K562 (cell line): Measurements from ENCODE around the gene ADSS2. TPM values are rescaled to one million over a fixed set of nuclear protein-coding genes. Genes with fewer than 3 reads are reported as not detected.

ENCODE experiments used
- CBX3 ChIP-seq, 2 experiments: IDR thresholded peaks; 1 replicate in 1 of 2; 2 replicates in 1 of 2; pipeline ENCODE4 v1.6.1; 2012; ENCODE audit warnings: inconsistent platforms in 2 of 2, low read length in 2 of 2, borderline replicate concordance in 1 of 2, control low read depth in 1 of 2
- MCM3 ChIP-seq: fragments of 450-650 bp; IDR thresholded peaks from 2 replicates; pipeline ENCODE4 v1.6.1; 2016
- PTRF ChIP-seq: fragments of 450-650 bp; IDR thresholded peaks from 2 replicates; pipeline ENCODE4 v1.6.1; 2016; ENCODE audit warnings: mild to moderate bottlenecking, missing genetic modification characterization, missing compliant biosample characterization
- SMAD3 ChIP-seq: fragments of 450-650 bp; formaldehyde crosslinking; conservative IDR thresholded peaks from 2 replicates; pipeline ENCODE4 v1.4.0; 2020; ENCODE audit warnings: mild to moderate bottlenecking
- TEAD2 ChIP-seq: fragments of 450-650 bp; IDR thresholded peaks from 2 replicates; pipeline ENCODE4 v1.6.1; 2016; ENCODE audit warnings: missing genetic modification characterization, control low read depth, missing compliant biosample characterization
- ZNF444 ChIP-seq: fragments of 250-450 bp; sonication (Bioruptor Pico); IDR thresholded peaks from 2 replicates; pipeline ENCODE4 v1.4.0; 2020; ENCODE audit warnings: mild to moderate bottlenecking, moderate library complexity
- polyA plus RNA-seq, 8 experiments: library from polyadenylated mRNA; depleted of rRNA in 4 of 8; stranded (reverse) in 5 of 8; unstranded in 3 of 8; fragments of >200 nt; fragmentation: Nextera tagmentation in 2 of 8; fragmentation: Illumina TruSeq in 1 of 8; extraction: Ambion mirVana in 2 of 8; extraction: Trizol in 1 of 8; gene quantifications; 2 replicates each; pipeline versions ENCODE4 v1.2.1 to v1.2.3, GENCODE V29; 2011 to 2014; ENCODE audit warnings: inconsistent platforms in 1 of 8, missing spikeins in 1 of 8
- total RNA-seq, 7 experiments: library from RNA; depleted of rRNA in 6 of 7; stranded (reverse); fragments of >200 nt in 6 of 7; fragmentation: Illumina TruSeq in 2 of 7; extraction: Trizol in 2 of 7; gene quantifications; 2 replicates each; pipeline versions ENCODE4 v1.2.1 to v1.2.3, GENCODE V29; 2011 to 2021; ENCODE audit warnings: low replicate concordance in 1 of 7
- TF ChIP-seq, protein P1 (sequence below): fragments of 450-650 bp; IDR thresholded peaks from 2 replicates; pipeline ENCODE4 v1.6.1; 2016; ENCODE audit warnings: mild to moderate bottlenecking, moderate library complexity
- TF ChIP-seq, protein P2 (sequence below), 2 experiments: IDR thresholded peaks; 2 replicates each; pipeline ENCODE4 v1.6.1; 2011; ENCODE audit warnings: borderline replicate concordance in 1 of 2, control low read depth in 1 of 2, low read depth in 1 of 2, low read length in 1 of 2, mild to moderate bottlenecking in 1 of 2, mixed read lengths in 1 of 2, moderate library complexity in 1 of 2; ENCODE audit not compliant: insufficient read depth in 1 of 2, insufficient read length in 1 of 2, poor library complexity in 1 of 2, severe bottlenecking in 1 of 2; ENCODE audit errors: extremely low read depth in 1 of 2
- TF ChIP-seq, protein P3 (sequence below): fragments of 450-650 bp; formaldehyde crosslinking; conservative IDR thresholded peaks from 2 replicates; pipeline ENCODE4 v1.4.0; 2022; ENCODE audit warnings: mild to moderate bottlenecking, missing genetic modification characterization
- TF ChIP-seq, protein P4 (sequence below), 2 experiments: fragments of 450-650 bp; conservative IDR thresholded peaks; 2 replicates each; pipeline ENCODE4 v1.6.1; 2017; ENCODE audit warnings: mild to moderate bottlenecking in 2 of 2, moderate library complexity in 2 of 2

The ADSS2 gene
- total and polyA plus RNA-seq, 9 of the 15 experiments (the other 6 are each of a cell fraction or from before 2014, with no cell fraction given), result 8.8 to 63.8 (median 59.4) TPM

DNA sequence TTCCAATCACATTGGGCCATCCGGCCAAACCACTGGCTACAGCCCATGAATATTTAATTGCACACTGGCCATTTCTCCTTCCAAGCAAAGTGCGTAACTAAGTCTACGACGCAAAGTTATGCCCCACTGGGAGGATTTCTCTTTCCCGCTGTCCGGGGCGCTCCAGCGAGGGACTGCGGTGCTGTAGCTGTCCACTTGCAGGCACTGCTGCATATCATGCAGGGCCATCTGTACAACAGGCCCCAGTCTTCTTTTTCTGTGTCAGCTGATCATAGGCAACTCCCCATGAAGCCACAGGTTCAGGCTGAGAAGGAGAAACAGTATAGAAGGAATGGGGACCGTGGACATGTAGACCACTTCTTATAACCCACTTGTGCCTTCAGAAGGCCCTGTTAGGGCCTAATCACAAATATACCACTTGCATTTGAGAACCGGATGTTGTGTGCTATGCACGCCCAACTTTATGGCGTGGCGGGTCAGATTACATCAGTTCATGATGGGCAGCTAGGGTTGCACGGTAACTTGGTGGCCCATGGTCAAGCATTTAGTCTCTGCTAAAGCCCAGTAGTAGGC lies 58.0 kb downstream of the ADSS2 start (continued):
- TF ChIP-seq, protein P1, sequence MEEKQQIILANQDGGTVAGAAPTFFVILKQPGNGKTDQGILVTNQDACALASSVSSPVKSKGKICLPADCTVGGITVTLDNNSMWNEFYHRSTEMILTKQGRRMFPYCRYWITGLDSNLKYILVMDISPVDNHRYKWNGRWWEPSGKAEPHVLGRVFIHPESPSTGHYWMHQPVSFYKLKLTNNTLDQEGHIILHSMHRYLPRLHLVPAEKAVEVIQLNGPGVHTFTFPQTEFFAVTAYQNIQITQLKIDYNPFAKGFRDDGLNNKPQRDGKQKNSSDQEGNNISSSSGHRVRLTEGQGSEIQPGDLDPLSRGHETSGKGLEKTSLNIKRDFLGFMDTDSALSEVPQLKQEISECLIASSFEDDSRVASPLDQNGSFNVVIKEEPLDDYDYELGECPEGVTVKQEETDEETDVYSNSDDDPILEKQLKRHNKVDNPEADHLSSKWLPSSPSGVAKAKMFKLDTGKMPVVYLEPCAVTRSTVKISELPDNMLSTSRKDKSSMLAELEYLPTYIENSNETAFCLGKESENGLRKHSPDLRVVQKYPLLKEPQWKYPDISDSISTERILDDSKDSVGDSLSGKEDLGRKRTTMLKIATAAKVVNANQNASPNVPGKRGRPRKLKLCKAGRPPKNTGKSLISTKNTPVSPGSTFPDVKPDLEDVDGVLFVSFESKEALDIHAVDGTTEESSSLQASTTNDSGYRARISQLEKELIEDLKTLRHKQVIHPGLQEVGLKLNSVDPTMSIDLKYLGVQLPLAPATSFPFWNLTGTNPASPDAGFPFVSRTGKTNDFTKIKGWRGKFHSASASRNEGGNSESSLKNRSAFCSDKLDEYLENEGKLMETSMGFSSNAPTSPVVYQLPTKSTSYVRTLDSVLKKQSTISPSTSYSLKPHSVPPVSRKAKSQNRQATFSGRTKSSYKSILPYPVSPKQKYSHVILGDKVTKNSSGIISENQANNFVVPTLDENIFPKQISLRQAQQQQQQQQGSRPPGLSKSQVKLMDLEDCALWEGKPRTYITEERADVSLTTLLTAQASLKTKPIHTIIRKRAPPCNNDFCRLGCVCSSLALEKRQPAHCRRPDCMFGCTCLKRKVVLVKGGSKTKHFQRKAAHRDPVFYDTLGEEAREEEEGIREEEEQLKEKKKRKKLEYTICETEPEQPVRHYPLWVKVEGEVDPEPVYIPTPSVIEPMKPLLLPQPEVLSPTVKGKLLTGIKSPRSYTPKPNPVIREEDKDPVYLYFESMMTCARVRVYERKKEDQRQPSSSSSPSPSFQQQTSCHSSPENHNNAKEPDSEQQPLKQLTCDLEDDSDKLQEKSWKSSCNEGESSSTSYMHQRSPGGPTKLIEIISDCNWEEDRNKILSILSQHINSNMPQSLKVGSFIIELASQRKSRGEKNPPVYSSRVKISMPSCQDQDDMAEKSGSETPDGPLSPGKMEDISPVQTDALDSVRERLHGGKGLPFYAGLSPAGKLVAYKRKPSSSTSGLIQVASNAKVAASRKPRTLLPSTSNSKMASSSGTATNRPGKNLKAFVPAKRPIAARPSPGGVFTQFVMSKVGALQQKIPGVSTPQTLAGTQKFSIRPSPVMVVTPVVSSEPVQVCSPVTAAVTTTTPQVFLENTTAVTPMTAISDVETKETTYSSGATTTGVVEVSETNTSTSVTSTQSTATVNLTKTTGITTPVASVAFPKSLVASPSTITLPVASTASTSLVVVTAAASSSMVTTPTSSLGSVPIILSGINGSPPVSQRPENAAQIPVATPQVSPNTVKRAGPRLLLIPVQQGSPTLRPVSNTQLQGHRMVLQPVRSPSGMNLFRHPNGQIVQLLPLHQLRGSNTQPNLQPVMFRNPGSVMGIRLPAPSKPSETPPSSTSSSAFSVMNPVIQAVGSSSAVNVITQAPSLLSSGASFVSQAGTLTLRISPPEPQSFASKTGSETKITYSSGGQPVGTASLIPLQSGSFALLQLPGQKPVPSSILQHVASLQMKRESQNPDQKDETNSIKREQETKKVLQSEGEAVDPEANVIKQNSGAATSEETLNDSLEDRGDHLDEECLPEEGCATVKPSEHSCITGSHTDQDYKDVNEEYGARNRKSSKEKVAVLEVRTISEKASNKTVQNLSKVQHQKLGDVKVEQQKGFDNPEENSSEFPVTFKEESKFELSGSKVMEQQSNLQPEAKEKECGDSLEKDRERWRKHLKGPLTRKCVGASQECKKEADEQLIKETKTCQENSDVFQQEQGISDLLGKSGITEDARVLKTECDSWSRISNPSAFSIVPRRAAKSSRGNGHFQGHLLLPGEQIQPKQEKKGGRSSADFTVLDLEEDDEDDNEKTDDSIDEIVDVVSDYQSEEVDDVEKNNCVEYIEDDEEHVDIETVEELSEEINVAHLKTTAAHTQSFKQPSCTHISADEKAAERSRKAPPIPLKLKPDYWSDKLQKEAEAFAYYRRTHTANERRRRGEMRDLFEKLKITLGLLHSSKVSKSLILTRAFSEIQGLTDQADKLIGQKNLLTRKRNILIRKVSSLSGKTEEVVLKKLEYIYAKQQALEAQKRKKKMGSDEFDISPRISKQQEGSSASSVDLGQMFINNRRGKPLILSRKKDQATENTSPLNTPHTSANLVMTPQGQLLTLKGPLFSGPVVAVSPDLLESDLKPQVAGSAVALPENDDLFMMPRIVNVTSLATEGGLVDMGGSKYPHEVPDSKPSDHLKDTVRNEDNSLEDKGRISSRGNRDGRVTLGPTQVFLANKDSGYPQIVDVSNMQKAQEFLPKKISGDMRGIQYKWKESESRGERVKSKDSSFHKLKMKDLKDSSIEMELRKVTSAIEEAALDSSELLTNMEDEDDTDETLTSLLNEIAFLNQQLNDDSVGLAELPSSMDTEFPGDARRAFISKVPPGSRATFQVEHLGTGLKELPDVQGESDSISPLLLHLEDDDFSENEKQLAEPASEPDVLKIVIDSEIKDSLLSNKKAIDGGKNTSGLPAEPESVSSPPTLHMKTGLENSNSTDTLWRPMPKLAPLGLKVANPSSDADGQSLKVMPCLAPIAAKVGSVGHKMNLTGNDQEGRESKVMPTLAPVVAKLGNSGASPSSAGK, result peak; percentile 91
- TF ChIP-seq, protein P2, sequence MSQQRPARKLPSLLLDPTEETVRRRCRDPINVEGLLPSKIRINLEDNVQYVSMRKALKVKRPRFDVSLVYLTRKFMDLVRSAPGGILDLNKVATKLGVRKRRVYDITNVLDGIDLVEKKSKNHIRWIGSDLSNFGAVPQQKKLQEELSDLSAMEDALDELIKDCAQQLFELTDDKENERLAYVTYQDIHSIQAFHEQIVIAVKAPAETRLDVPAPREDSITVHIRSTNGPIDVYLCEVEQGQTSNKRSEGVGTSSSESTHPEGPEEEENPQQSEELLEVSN (IDR thresholded peaks at IDR 0.05; ENCODE audit: borderline replicate concordance in 1 of 2, extremely low read depth in 1 of 2, insufficient read depth in 1 of 2, insufficient read length in 1 of 2, low read depth in 1 of 2, low read length in 1 of 2, poor library complexity in 1 of 2, severe bottlenecking in 1 of 2), result peak; percentile 25 to 78
- TF ChIP-seq, protein P3, sequence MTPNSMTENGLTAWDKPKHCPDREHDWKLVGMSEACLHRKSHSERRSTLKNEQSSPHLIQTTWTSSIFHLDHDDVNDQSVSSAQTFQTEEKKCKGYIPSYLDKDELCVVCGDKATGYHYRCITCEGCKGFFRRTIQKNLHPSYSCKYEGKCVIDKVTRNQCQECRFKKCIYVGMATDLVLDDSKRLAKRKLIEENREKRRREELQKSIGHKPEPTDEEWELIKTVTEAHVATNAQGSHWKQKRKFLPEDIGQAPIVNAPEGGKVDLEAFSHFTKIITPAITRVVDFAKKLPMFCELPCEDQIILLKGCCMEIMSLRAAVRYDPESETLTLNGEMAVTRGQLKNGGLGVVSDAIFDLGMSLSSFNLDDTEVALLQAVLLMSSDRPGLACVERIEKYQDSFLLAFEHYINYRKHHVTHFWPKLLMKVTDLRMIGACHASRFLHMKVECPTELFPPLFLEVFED, result no peak
- peak; percentile 74 for TF ChIP-seq TEAD2 (tag)
- TF ChIP-seq CBX3 (IDR thresholded peaks at IDR 0.05; ENCODE audit: borderline replicate concordance in 1 of 2, low read length in 2 of 2), result peak in 1 of 2 experiments; percentile 90; a peak in 2 of 3 replicates
- TF ChIP-seq PTRF (tag), result no peak
- TF ChIP-seq MCM3, result no peak
- TF ChIP-seq SMAD3 (CRISPR knock-in tag), result peak; percentile 64; the same call in 1 of the 2 replicates
- 0 out of 2 replicates have a peak, but pooled peaks have one; percentile 19 for TF ChIP-seq ZNF444 (CRISPR knock-in tag)
- TF ChIP-seq, protein P4, sequence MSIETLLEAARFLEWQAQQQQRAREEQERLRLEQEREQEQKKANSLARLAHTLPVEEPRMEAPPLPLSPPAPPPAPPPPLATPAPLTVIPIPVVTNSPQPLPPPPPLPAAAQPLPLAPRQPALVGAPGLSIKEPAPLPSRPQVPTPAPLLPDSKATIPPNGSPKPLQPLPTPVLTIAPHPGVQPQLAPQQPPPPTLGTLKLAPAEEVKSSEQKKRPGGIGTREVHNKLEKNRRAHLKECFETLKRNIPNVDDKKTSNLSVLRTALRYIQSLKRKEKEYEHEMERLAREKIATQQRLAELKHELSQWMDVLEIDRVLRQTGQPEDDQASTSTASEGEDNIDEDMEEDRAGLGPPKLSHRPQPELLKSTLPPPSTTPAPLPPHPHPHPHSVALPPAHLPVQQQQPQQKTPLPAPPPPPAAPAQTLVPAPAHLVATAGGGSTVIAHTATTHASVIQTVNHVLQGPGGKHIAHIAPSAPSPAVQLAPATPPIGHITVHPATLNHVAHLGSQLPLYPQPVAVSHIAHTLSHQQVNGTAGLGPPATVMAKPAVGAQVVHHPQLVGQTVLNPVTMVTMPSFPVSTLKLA (conservative IDR thresholded peaks at IDR 0.05), result peak; percentile 44 to 71; a peak in 2 of 4 replicates
